MM.1S (cell line): Measurements from ENCODE around the gene SYT5.

Experiments used
- EZH2phosphoT487 ChIP-seq: fragments of 300-600 bp; sonication (generic); IDR thresholded peaks from 2 replicates; pipeline ENCODE4 v1.6.1; 2018; ENCODE audit warnings: antibody characterized with exemption, low read length
- TF ChIP-seq, protein P1 (sequence below): fragments of 300-600 bp; sonication (generic); IDR thresholded peaks from 2 replicates; pipeline ENCODE4 v1.5.1; 2016; ENCODE audit warnings: antibody characterized with exemption, low read length, mixed read lengths

DNA sequence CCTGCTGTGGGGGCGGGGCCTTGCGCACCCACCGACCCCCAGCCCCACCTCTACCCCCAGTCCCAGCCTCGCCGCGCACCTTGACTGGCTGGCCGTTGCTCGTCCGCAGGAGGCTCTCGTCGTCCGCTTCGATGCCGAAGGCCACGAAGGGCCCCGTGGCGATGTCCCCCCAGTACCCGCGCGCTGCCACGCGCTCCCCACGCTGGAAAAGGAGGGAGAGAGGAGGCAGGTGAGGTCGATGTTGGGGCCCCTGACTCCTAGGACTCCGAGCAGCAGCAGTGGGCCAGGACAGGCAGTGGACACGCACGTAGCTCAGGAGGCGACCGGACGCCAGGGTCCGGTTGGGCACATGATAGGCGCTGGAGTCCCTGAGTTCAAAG, 19.1 kb downstream of the SYT5 start:
- TF ChIP-seq, protein P1, sequence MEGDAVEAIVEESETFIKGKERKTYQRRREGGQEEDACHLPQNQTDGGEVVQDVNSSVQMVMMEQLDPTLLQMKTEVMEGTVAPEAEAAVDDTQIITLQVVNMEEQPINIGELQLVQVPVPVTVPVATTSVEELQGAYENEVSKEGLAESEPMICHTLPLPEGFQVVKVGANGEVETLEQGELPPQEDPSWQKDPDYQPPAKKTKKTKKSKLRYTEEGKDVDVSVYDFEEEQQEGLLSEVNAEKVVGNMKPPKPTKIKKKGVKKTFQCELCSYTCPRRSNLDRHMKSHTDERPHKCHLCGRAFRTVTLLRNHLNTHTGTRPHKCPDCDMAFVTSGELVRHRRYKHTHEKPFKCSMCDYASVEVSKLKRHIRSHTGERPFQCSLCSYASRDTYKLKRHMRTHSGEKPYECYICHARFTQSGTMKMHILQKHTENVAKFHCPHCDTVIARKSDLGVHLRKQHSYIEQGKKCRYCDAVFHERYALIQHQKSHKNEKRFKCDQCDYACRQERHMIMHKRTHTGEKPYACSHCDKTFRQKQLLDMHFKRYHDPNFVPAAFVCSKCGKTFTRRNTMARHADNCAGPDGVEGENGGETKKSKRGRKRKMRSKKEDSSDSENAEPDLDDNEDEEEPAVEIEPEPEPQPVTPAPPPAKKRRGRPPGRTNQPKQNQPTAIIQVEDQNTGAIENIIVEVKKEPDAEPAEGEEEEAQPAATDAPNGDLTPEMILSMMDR, result no peak
- no peak for TF ChIP-seq EZH2phosphoT487
